Cerebellar nuclear complex (tissue), 1 donor: Measurements from ENCODE around the gene CDCA4.

Source experiments
- DNase-seq, 2 experiments: peaks; one replicate each; lab custom pipeline; 2025; lab: John Stamatoyannopoulos, UW

The CDCA4 gene

DNA sequence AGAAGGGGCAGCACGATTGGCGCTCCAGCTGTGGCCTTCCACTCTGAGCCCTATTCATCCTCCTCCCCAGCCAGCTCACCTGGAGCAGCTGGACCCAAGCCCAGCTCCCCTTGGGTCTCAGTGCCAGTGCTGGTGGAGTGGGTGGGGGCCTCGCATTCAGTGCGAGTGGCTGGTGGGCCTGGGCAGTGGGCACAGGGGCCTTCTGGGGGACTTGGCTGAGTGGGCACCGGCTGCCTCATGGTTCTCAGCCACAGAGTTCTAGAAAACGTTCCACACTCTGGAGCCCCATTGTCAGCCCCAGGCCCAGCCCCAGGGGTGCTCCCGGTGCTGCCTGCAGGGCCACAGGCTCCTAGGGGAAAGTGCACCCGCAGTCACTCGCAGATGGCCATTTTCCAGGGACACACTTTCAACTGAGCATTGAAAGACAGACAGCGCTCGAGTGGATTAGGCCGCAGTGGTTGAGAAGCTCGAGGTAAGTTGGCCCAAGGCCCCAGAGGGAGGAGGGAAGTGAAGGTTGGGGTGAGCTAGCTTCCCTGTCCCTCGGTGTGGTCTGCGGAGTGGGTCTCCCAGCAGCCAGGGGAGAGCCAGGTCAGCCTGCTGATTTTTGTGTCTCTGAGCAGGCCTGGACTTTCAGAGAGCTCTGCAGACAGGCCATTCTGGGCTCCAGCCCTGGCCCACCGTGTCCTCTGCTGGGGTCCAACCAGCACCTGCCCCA lies 31.5 kb downstream of the CDCA4 start:
- no peak for DNase-seq

DNA sequence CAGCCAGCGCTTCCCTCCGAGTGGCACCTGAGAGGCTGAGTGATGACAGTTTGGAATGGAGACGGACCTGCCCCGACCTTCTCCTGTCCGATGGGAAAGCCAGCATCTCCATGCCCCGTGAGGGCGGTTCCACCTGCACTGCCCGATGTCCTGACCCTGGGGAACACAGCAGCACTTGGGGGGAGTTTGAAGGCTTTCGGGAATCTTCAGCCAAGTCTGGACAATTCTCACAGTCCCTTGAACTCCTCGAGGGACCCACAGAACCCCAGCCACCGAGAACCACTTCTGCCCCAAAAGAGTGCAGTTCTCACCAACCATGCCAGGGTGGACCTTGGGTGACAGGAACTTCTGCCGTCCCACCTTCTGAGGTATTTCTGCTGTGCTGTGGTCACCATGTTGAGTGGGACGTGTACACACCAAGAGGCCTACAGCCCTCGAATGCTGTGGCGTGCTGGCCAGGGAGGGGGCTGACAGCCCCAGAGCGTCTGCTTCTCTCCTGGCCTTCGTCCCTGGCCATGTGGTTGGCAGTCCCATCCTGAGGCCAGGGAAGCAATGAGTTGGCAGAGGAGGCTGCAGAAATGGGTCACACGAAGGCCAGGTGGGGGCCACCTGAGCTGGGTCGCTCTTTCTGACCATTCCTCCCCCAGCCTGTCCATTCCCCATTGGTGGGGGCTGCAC lies 34.3 kb downstream of the CDCA4 start:
- no peak for DNase-seq

DNA sequence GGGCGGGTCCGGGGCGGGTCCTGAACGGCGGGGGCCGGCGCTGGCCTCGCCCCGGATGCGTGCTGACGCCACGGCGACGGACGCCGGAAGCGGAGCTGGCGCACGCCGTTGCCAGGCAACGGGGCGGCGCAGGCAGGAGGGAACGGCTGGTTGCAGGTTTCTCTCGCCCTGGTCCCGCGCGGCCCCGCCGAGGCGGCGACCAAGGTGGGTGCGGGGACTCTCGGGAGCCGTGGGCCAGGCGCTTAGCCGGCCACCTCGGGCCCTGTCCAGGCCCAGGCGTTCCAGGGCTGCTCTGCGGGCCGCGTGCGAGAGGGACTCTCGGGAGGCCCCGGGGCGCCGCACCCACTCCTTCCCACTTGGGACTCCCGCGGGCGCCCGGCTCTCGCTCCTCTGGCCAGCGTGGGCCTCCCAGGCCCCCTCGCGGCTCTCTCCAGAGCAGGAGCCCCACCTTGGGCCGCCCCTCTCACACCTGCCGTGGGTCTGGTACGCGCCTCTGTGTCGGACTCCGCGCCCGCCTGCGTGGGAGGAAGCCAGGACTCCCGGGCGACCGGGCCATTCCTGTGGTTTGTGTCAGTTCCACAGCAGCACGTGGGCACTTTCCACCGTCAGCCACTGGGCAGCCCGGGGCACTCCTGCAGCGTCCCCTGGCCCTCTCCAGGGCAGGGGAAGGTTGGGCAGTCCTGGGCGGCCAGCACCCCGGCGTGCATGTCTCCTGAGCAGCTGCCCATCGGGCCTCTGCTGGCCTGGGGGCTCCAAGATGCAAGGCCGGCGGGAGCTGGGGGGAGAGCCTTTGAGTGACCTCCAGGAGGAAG lies 35.0 kb downstream of the CDCA4 start, which contains the start of gene CLBA1:
TSS of gene CLBA1 (plus strand) at position 114 of the 812 bp plus-strand sequence. CDS start at position 758, 644 bp downstream.
- DNase-seq = peak in 1 of 2 experiments; percentile 41

DNA sequence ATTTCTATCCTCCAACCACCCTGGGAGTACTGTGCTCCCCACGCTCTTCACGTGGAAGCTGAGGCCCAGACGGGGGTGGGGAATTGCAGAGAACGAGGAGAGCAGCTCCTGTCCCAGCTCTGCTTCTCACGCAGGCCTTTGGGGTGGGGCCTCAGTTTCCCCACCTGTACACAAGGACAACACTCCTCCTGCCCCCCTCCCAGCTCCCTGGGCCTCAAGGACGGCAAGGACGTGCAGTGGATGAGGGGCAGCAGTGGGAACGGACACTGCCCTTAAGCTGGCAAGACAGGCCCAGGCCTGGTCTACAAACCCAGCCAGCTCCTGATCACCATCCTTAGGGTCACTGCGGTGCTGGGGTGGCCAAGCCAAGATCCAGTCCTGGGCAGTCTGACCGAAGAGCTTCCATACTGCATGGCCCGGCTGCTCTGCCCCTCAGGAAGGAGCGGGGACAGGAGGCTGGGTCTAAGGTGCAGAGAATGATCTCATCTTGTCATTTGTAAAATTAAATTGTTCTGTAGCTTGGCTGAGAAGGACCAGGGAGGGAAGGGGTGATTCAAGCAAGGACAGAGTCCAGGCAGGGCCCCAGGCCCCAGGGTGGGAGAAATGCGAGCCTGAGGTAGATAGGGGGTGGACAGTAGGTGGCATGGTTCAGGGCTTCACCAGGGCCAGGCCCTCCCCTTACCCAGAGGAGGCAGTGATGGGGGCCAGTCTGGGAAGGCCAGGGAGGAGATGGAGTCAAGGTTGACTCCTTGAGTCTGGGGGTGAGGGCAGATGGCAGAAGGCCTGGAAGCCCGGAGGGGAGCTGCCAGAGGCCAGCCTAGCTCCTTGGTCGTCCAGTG lies 36.6 kb downstream of the CDCA4 start:
- DNase-seq = no peak

DNA sequence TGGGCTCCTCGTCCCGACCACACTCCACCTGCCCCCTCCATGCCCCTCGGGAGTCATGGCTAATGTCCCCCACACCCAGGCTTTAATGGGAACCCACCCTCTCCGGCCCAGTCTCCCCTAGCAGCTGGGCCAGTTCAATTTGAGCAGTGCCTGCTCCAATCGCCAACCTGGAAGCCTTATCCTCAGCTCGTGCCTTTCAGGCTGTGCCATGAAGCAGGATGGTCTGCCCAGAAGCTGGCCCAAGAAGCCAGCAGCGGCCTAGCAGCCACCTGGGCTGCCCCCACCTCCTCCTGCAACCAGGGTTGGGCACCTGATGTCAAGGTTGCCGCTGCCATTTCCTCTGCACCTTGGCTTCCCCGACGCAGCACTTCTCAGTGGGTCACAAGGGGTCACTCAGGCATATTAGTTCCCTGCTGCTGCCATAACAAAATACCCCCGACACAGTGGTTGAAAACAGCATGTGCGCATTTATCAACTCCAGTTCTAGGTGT lies 37.6 kb downstream of the CDCA4 start:
- DNase-seq = no peak

DNA sequence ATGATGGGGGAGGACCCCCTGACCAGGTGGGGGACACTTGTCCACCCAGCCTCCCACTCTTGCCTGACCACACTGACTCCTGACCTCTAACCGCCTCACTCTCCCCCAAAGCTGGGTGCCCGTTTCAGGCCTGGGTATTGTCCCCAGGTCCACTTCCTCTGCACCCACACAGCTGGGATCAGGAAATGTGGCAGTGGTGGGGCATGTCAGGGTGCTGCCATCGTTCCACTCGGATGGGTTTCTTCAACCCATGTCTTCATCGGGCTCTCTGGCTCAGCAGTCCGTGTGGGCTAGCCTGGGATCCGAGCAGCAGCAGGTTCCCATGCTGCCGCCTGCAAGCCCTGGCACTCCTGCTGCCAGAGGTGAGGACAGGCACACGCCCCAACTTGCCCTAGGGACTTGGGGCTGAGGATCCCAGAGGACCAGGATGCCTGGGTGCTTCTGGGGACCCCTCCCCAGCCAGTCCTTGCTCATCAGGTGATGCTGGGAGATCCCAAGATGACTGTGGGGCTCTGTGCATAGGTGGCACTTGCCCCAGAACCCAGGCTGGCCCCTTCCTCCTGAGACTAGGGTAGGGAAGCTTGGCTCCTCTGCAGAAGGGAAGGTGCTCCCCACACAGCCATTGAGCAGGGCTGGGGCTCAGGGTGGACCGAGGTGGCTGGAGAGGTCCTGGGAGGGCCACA lies 38.2 kb downstream of the CDCA4 start:
- DNase-seq = no peak

DNA sequence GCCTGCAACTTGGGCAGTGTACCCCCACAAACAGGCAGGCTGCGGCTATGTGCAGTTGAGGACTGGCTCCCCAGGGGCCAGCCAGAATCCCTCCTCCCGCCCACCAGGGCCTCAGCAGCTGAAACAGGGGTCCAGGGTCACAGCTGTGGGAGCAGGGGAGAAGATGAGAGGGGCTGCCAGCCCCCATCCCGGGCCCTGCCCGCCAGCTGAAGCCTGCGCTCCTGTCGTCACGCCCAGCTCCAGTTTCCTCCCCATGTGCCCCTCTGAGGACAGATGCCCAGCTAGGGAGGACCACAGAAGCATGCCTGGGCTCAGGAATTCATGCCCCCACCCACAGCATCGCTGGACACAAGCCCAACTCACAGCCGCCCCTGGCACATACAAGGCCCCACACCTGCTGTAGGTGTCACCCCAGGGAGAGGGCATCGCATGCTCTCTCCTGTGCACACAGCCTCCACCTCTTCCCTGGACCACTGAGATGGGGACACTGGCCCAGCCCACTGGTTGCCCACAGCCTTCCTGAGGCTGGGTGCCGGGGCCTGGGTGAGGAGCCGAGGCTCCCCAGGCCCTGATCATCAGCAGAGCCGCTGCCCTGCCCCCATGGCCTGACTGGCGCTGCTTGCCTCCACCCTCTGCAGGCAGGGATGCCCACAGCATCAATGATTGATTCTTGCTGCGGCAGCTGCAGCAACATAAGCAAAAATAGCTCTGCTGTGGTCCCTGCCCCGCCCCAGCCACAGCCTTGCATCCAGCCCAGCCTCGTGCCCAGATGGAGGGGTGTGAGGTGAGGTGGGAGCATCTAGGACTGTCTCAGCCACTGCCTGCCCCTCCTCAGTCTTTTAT lies 39.0 kb downstream of the CDCA4 start:
- no peak for DNase-seq

DNA sequence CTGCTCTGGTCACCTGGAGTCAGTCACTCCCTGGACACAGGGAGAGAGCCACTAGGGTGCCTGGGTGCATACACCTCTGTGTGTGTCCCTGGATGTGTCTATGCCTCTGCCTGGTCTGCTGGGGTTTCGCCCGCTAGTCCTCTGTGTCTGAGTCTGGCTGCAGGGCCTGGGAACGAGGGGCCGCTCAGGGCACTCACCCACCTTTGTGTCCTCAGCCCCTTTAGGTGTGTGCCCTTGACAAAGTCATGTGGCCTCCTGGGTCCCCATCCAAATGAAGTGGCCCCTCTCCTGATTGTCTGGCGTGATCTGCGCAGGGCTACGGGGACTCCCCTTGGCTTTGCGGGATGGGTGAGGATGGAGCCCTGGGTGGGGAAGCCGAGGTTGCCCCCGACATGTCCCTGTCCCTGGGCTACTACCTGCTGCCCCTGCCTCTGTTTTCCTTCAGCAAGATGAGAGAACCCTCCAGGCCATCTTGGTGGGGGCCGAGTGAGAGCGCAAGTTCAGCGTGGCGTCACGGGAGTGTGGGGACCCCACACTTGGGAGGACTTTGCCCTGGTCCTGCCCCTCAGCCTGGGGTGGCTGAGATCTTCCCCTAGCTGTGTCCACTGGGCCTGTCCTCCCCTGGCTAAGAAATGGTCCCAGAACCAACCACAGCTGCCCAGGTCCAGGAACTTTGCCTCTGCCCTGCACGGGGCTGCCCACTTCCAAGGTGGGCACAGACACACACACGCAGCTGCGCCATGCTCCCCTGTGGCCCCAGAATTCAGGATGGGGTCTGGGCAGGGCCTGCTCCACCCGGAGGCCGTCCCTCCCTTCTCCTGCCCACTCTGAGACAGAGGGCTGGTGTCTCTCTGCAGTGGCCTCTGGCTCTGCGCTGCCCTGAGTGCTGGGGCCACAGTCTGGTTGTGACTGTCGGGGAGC lies 40.0 kb downstream of the CDCA4 start:
- no peak for DNase-seq

DNA sequence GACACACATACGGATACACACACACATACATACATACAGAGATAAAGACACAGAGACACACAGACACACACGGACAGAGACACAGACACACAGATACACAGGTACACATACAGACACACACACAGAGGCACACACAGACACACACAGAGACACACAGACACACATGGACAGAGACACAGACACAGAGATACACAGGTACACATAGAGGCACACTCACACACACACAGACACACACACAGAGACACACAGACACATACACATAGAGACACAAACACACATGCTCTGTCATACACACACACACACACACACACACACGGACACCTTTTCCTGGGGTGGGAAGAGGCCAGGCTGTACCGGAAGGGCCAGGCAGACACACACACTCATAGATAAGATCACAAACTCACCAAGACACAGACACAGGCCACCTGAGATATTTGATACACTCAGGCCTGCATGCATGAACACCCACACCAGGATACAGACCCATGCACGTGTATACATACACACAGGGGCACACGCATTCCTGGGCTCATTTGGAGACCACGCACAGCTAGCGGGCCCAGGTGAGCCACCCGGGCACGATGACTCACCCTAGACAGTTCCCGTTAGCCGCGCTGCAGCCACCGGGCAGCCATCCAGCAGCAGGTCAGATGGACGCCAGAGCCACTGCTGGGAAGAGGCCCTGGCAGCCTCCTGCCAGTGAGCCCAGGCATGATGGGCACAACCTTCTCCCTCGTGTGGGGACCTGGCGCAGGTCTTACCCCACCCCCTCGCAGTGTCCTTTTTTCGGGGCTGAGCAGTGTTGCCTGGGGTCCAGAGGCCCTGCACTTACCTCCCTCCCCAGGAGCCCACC lies 40.9 kb downstream of the CDCA4 start:
- DNase-seq = peak in 1 of 2 experiments; percentile 54

DNA sequence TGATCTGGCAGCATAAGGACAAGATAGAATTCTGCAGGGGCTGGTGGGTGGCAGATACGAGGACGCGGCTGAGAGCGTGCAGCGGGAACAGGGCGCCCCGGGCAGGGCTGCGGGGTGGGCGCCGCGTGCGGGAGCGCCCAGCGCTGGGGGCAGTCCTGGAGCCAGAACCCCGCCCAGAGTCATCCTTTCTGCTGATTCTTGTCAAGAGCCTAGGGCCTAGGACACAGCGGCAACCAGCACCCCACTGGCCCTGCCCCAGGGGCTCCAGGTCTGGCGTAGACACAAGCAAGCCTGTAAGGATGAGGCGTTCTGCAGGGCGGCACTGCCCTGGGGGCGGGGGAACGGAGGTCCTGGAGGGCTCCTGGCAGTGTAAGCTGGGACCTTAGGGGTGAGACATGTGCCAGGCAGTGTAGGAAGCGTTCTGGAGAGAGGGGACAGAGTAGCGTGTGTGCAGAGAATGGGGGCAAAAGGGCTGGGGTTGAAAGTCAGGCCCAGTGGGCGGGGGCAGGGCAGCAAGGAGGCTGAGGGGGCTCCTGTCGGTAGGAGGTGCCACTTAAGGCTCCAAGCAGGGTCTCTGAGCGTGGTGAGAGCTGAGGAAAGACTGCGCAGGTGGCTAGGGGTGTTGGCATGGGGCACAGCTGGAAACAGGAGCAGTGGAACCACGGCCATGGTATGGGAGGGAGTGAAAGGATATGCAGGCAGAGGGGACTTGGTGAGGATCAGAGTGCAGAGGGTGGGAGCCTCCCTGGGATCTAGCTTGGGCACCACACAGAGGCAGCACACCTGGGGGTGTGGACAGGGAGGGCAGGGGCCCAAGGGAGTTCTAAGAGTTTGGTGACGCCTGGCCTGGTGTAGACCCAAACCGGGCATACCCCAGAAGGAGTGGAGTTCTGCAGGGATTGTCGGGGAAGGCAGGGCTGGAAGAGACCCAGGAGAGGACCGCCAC lies 41.9 kb downstream of the CDCA4 start:
- DNase-seq = no peak

DNA sequence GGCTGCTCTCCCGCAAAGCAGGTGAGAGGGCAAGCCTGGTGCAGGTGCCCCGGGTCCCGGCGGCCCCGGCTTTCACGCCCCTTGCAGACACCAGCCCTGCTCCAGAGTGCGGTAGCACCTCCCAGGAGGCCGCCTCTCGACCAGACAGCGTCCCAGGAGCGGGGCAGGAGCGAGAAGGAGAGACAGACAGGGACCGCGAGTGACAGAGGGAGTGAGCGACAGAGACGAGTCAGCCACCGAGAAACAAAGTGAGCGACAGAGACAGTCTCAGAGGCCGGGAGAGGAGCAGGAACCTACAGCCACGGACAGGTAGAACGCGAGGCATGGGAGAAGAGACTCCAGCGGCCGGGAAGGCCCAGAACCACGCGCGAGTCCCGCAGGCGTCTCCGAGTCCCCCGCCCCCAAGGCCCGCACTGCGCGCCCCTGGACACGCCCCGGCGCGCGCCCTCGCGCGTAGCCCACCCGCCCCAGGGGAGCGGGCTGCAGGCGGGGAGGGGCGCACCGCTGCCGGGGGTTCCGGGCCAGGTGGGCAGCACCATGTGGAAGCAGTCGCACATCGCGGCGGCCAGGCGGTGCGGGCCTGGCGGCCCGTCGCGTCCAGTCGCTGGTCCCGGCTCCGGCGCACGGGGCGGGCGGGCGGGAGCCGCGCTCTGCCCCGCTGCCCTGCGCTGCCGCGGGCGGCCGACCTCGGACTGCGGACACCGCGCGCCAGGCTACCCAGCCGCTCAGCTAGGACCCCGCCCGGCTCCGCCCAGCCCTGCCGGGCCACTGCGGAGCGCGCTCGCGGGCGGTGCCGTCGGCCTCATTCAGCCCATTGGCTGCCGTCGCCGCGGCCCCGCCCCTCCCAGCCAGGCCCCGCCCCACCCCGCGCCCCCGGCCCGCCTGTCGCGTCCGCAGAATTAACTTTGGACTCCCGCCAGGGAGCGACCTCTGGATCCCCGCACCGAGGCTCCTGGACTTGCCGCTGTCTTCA lies 42.9 kb downstream of the CDCA4 start, which contains the start of gene AHNAK2:
TSS of gene AHNAK2 (minus strand) at position 694 of the 973 bp plus-strand sequence. CDS start at position 557, 137 bp downstream.
- DNase-seq = no peak

DNA sequence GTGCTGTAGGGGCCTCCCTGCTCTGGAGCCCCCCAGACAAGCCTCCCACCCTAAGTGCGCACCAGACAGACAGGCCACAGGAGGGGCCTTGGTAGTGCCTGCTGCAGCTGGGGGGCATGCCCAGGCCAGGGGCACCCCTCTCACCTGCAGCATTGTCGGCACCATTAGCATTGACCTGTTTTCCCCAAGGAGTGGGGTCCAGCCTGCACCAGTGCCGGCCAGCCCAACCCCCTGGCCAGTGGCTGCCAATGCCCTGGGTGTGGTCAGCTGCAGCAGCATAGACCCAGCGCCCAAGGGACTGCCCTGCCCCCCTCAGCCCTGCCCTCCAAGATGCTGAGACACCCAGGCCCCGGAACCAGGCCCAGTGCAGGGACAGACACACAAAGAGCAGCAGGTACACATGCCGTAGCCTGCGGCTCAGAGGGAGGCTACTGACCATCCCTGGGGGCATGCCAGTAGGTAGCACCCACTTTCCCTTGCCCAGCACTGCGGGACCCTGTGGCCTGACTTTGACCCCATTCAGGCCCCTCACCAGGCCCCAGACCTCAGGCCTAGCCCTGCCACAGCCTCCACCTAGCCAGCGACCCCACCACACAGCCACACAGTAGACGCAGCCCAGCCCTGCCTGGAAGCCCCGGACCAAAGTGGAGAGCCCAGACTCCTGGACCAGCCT lies 43.7 kb downstream of the CDCA4 start:
- DNase-seq = no peak

DNA sequence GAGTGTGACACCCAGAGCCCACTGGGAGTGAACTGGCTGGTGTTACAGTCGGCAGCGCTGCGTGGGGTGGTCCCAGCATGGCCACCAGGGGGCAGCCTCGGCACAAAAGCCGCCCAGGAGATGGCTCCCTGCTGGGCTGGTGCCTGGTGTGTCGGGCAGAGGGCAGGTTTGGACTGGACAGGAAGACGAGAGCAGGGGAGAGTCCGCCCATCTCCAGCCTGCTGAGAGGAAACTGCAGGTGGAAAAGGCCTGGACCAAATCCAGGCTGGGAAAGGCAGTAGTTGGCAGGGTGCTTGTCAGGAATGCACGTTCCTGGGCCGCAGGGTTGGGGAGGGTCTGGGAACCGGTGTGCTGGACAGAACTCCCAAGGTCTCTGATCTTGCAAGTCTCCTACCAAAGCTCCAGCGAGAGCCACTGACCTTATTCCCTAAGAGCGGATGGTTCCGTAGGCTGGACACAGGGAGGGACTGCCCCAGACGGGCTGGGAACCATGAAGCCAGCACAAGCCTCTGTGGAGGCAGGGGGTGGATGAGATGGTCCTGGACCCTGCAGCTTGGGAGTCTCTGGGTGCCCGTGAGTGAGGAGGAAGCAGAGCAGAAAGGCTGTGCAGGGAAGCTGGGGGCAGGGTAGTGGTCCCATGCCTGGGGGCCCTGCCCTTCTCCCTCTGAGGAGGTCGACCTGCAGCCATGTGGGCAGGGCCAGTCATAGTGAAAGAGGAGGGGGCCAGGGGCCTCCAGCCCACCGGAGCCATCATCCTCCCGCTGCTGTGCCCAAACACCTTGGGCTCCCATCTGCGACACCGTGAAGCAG lies 44.5 kb downstream of the CDCA4 start:
- DNase-seq = no peak
